Activated CD4-positive, alpha-beta T cell treated with anti-CD3 and anti-CD28 coated beads for 36 hours (primary cell): ENCODE measurements around the gene FAM221B. TPM values are rescaled to one million over a fixed set of nuclear protein-coding genes. Genes with fewer than 3 reads are reported as not detected.

Source experiments
- ATAC-seq: fragments of 200-7000 bp; cut with Tn5 transposase; one replicate; pipeline ENCODE4 v1.10.0; 2021; ENCODE audit warnings: mild to moderate bottlenecking, moderate library complexity
- CTCF ChIA-PET: fragments of 350-600 bp; sonication (Branson Sonifier 250); formaldehyde crosslinking; loops from one replicate; lab custom pipeline; 2021; ENCODE audit warnings: antibody characterized with exemption; lab: Charles Lee
- POLR2A ChIA-PET: fragments of 350-600 bp; sonication (Branson Sonifier 250); formaldehyde crosslinking; loops from one replicate; lab custom pipeline; 2021; ENCODE audit warnings: antibody characterized with exemption, inconsistent platforms; lab: Charles Lee
- DNase-seq: peaks from one replicate; pipeline ENCODE4 v3.0.0-alpha.2; 2020
- H3K27ac Mint-ChIP-seq: one replicate; pipeline ENCODE4 v1.8.0; 2021; ENCODE audit warnings: mixed read lengths
- H3K27me3 Mint-ChIP-seq: one replicate; pipeline ENCODE4 v1.8.0; 2021; ENCODE audit warnings: mixed read lengths
- H3K36me3 Mint-ChIP-seq: one replicate; pipeline ENCODE4 v1.8.0; 2021; ENCODE audit warnings: low read depth, mixed read lengths
- H3K4me1 Mint-ChIP-seq: one replicate; pipeline ENCODE4 v1.8.0; 2021; ENCODE audit warnings: mixed read lengths
- H3K4me3 Mint-ChIP-seq: one replicate; pipeline ENCODE4 v1.8.0; 2021; ENCODE audit warnings: mild to moderate bottlenecking, moderate library complexity, mixed read lengths
- H3K9me3 Mint-ChIP-seq: one replicate; pipeline ENCODE4 v1.8.0; 2021; ENCODE audit warnings: low read depth, mixed read lengths
- intact Hi-C, 2 experiments: fragments of 100-400 bp; cut with DNase I in 1 of 2; cut with micrococcal nuclease in 1 of 2; formaldehyde crosslinking; loops; one replicate each; pipeline versions ENCODE4 v1.14.2 to v1.15.1; 2022 to 2024; cut with DNase I, micrococcal nuclease
- total RNA-seq, 2 experiments: library from RNA; stranded (reverse); gene quantifications; one replicate each; pipeline ENCODE4 v1.2.3, GENCODE V29; 2021

Gene FAM221B
- total RNA-seq, 2 experiments from 2014 or later: not detected

DNA sequence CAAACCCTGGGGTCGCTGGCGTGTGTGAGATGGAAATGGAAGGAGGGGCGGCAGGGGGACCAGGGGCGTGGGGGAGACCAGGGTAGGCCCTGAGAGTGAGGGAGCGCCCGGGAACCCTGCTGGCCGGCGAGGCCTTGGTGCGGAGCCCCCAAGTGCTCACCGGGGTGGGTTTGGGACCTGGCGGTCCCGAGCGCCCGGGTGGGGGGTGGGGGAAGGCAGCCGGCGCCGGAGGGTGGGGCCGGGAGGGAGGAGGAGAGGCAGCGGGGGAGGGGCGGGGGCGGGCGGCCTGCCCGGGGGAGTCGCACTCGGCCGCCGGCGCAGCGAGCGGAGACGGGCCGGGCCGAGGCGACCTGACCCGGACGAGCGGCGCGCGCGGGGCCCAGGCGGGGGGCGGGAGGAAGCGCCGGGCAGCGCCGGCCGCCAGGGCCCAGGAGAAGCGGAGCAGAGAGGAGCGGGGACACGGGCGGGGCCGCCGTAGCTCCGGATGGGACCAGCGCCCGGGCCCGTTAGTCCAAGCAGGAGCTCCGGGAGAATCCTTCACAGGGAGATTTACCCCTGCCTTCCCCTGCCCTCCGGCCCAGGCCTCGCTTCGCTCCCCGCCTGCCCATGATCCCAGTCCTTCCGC is 37.1 kb downstream of the FAM221B start, which contains the start of gene NPR2:
NPR2 (plus strand) TSS at position 295 of the 625 bp plus-strand sequence. CDS start 818 bp downstream, outside the sequence.
- H3K9me3 Mint-ChIP-seq: no peaks in the 10 kb centered on the region
- intact Hi-C loops: no loop called here
- no peak for ATAC-seq

DNA sequence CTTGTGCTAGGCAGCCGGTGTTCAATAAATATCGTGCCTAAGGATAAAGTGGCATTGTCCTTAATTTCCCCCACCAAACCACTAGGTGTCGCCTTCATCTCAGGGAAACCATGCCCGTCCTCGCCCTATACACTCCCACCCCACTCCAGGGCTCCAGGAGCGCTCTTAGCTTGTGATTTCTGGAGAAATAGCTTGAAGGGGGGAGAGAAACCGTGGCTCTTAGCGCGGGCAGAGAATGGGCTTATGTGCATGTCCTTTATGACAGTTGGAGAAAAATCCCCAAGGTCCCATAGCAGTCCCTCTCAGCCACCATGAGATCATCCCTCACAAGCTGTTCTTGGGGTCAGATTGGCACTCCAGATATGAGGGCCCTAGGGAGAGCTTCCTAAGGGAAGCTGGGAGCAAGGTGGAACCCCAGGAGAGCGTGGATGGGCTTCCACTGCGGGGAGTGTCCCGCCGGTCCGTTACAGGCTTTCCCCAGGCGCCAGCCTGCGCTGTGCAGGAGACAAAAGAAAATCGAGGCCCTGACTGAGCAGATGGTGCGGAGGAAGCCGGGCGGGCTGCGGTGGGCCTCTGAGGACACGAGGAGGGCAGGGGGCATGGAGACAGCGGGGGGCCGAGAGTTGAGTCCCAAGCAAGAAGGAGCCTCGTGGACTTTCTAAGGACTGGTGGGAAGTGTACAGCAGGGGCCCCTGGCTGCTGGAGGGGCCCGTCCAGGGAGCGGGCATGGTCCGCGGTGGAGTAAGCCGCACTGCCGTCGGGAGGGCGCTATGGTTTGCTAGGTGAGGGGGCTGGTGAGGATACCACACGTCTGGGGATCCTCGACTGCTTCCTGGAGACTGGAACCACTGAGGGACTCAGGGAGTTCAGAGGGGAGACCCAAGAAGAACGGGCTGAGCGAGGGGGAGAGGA is 37.9 kb downstream of the FAM221B start:
- H3K9me3 Mint-ChIP-seq: no peaks in the 10 kb centered on the region
- H3K27ac Mint-ChIP-seq: no peak overlapping the region
- H3K36me3 Mint-ChIP-seq: peaks cover 9% of the 10 kb centered on the region
- H3K4me3 Mint-ChIP-seq: no peak overlapping the region
- ATAC-seq: peak; percentile 94
- ChIA-PET POLR2A (interaction anchor here (0.5 kb wide), 1 partner anchor 312 kb away, joined by 4 read pairs; no protein-coding TSS in a partner anchor), CTCF (interaction anchor here (0.6 to 3.6 kb wide), 37 partner anchors 8 to 237 kb away, joined by 3 to 50 read pairs (median 4); partner anchors contain the start of genes CCDC107, FAM221B, HINT2 and RMRP)
- H3K4me1 Mint-ChIP-seq: peaks cover 3% of the 10 kb centered on the region
- H3K27me3 Mint-ChIP-seq: no peaks in the 10 kb centered on the region
- intact Hi-C loops: loop anchor here (1.0 kb wide), 2 partner anchors 36 to 92 kb away; no protein-coding TSS in a partner anchor
- DNase-seq: peak; percentile 67

More for the DNA sequence above, 37.1 kb downstream of the FAM221B start, which contains the start of gene NPR2:
- ChIA-PET POLR2A (no interaction called here), CTCF (interaction anchor here (0.6 to 1.6 kb wide), 2 partner anchors 91 to 121 kb away, joined by 3 to 5 read pairs; no protein-coding TSS in a partner anchor)
- H3K4me1 Mint-ChIP-seq: peaks cover 3% of the 10 kb centered on the region
- H3K4me3 Mint-ChIP-seq: no peak within 1 kb of the TSS
- H3K27ac Mint-ChIP-seq: no peak within 1 kb of the TSS
- H3K27me3 Mint-ChIP-seq: no peaks in the 10 kb centered on the region
- H3K36me3 Mint-ChIP-seq: peaks cover 5% of the 10 kb centered on the region
- no peak for DNase-seq

- Mint-ChIP-seq H3K4me3 (no peak overlapping the region), H3K27me3 (no peaks in the 10 kb centered on the region), H3K27ac (no peak overlapping the region), H3K36me3 (peaks cover 10% of the 10 kb centered on the region), H3K9me3 (no peaks in the 10 kb centered on the region), H3K4me1 (peaks cover 3% of the 10 kb centered on the region)
- CTCF ChIA-PET: interaction anchor here (0.6 to 3.6 kb wide), 34 partner anchors 8 to 236 kb away, joined by 3 to 50 read pairs (median 4); partner anchors contain the start of genes CCDC107, FAM221B, HINT2 and RMRP
- intact Hi-C loops: loop anchor here (1.0 kb wide), 2 partner anchors 36 to 92 kb away; no protein-coding TSS in a partner anchor
- POLR2A ChIA-PET: no interaction called here
- ATAC-seq: no peak
- no peak for DNase-seq
Measured at GRCh38 chr9:35790025-35790384, 38.5 kb downstream of the FAM221B start.

GRCh38 chr9:35789541-35789940 is 39.0 kb downstream of the FAM221B start:
- no peak for DNase-seq
- H3K27me3 Mint-ChIP-seq: no peaks in the 10 kb centered on the region
- H3K4me3 Mint-ChIP-seq: no peak overlapping the region
- POLR2A ChIA-PET: no interaction called here
- peaks cover 12% of the 10 kb centered on the region for H3K36me3 Mint-ChIP-seq
- H3K27ac Mint-ChIP-seq: no peak overlapping the region
- H3K9me3 Mint-ChIP-seq: no peaks in the 10 kb centered on the region
- intact Hi-C loops: no loop called here
- CTCF ChIA-PET: interaction anchor here (0.6 to 3.6 kb wide), 28 partner anchors 7 to 236 kb away, joined by 3 to 50 read pairs (median 5); partner anchors contain the start of genes CCDC107, FAM221B, HINT2 and RMRP
- H3K4me1 Mint-ChIP-seq: peaks cover 3% of the 10 kb centered on the region
- no peak for ATAC-seq

DNA sequence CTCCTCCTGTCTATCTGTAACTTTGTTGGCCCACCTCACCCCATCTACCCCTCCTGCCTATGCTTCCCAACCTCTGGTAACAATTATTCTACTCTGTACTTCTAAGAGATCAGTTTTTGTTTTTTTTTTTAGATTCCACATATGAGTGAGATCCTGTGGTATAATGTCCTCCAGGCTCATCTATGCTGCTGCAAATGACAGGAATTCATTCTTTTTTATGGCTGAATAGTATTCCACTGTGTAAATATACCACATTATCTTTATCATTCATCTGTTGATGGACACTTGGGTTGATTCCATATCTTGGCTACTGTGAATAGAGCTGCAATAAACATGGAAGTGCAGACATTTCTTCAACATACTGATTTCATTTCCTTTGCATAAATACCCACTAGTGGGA is 45.1 kb downstream of the FAM221B start:
- DNase-seq: no peak
- H3K27me3 Mint-ChIP-seq: no peaks in the 10 kb centered on the region
- H3K9me3 Mint-ChIP-seq: no peaks in the 10 kb centered on the region
- H3K4me1 Mint-ChIP-seq: no peaks in the 10 kb centered on the region
- no peak overlapping the region for H3K27ac Mint-ChIP-seq
- intact Hi-C loops: no loop called here
- peaks cover 26% of the 10 kb centered on the region for H3K36me3 Mint-ChIP-seq
- H3K4me3 Mint-ChIP-seq: no peak overlapping the region
- CTCF ChIA-PET: interaction anchor here (1.0 kb wide), 1 partner anchor 99 kb away, joined by 3 read pairs; no protein-coding TSS in a partner anchor
- POLR2A ChIA-PET: no interaction called here
- no peak for ATAC-seq

DNA sequence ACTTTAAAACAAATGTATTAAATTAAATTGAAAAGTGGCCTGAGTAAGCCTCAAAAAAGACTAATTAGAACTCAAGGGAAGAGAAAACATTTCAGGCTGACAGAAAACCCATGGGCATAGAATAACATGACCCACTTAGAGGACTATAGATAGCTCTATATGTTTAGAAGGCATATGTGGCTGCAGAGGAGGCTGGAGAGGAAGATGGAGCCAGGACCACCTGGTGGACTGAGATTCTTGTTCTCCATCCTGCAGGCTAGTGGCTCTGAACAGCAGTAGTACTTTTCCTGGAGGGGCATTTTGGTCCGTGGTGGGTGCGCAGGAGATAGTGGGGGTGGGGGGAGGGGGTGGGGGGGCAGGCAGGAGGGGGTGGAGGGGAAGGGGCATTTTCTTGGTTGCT is 47.5 kb downstream of the FAM221B start:
- ATAC-seq: no peak
- Mint-ChIP-seq H3K4me1 (no peaks in the 10 kb centered on the region), H3K36me3 (peaks cover 23% of the 10 kb centered on the region), H3K4me3 (no peak overlapping the region), H3K27ac (no peak overlapping the region), H3K27me3 (no peaks in the 10 kb centered on the region), H3K9me3 (no peaks in the 10 kb centered on the region)
- no peak for DNase-seq
- intact Hi-C loops: no loop called here
- ChIA-PET POLR2A (no interaction called here), CTCF (interaction anchor here (0.5 to 1.1 kb wide), 2 partner anchors 9 to 88 kb away, joined by 3 to 6 read pairs; no protein-coding TSS in a partner anchor)

GRCh38 chr9:35778496-35778895 is 50.0 kb downstream of the FAM221B start:
- DNase-seq (no peak), ATAC-seq (no peak)
- Mint-ChIP-seq H3K36me3 (peaks cover 12% of the 10 kb centered on the region), H3K4me3 (no peak overlapping the region), H3K27ac (no peak overlapping the region), H3K4me1 (no peaks in the 10 kb centered on the region), H3K27me3 (no peaks in the 10 kb centered on the region), H3K9me3 (no peaks in the 10 kb centered on the region)
- ChIA-PET POLR2A (no interaction called here), CTCF (interaction anchor here (1.6 to 1.7 kb wide), 4 partner anchors 11 to 48 kb away, joined by 4 to 16 read pairs (median 6); no protein-coding TSS in a partner anchor)
- intact Hi-C loops: no loop called here

GRCh38 chr9:35776018-35776417 is 52.5 kb downstream of the FAM221B start:
- ChIA-PET POLR2A (interaction anchor here (0.6 to 1.1 kb wide), 2 partner anchors 28 to 120 kb away, joined by 3 to 4 read pairs; no protein-coding TSS in a partner anchor), CTCF (interaction anchor here (0.9 to 2.7 kb wide), 6 partner anchors 13 to 106 kb away, joined by 3 to 17 read pairs (median 5); no protein-coding TSS in a partner anchor)
- H3K4me1 Mint-ChIP-seq: no peaks in the 10 kb centered on the region
- no peaks in the 10 kb centered on the region for H3K27me3 Mint-ChIP-seq
- intact Hi-C loops: no loop called here
- DNase-seq: no peak
- no peaks in the 10 kb centered on the region for H3K9me3 Mint-ChIP-seq
- peaks cover 8% of the 10 kb centered on the region for H3K36me3 Mint-ChIP-seq
- no peak overlapping the region for H3K4me3 Mint-ChIP-seq
- H3K27ac Mint-ChIP-seq: no peak overlapping the region
- ATAC-seq: peak; percentile 55

DNA sequence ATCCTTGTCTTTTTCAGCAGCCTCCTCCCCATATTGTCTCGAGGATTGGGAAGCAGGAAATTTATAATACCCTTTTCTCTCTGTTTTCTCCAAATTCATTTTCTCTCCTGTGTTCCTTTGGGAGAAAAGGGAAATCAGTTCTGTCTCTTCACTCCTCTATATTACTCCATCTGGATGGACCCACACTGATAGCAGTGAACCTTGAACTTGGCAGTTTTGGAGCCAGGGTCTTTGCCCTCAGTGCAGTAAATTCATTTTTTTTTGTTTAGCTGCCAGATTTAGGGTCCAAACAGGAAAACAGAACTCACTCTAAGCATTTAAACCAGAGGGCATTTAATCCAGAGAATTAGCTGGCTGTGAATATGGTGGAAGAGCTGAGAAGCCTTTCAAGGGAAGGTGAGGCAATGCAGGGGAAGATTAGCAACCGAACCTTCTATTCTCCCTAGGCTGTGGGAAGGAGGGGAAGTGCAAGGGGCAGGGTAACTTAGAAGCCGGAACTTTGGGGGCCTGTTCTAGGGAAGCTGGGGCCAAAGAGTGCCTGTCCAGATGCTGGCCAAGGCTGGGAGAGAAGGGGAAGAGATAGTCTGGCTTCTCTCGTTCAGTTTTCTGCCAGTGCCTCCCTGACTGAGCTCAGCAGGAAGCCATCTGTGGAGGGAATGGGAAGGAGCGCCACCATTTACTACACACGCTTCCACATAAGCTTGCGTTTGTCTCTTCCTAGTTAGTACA is 53.5 kb downstream of the FAM221B start:
- H3K27me3 Mint-ChIP-seq: no peaks in the 10 kb centered on the region
- H3K4me1 Mint-ChIP-seq: no peaks in the 10 kb centered on the region
- H3K36me3 Mint-ChIP-seq: peaks cover 3% of the 10 kb centered on the region
- no peak for ATAC-seq
- no peaks in the 10 kb centered on the region for H3K9me3 Mint-ChIP-seq
- intact Hi-C loops: loop anchor here in 1 of 2 experiments (2.0 kb wide), 1 partner anchor 20 kb away; no protein-coding TSS in a partner anchor
- ChIA-PET CTCF (interaction anchor here (1.0 to 2.7 kb wide), 6 partner anchors 14 to 107 kb away, joined by 4 to 17 read pairs (median 5); no protein-coding TSS in a partner anchor), POLR2A (interaction anchor here (1.1 kb wide), 1 partner anchor 27 kb away, joined by 3 read pairs; no protein-coding TSS in a partner anchor)
- H3K27ac Mint-ChIP-seq: peak overlapping the region; percentile 33
- no peak overlapping the region for H3K4me3 Mint-ChIP-seq
- DNase-seq: no peak

GRCh38 chr9:35771943-35772342 is 56.6 kb downstream of the FAM221B start:
- POLR2A ChIA-PET: no interaction called here
- Mint-ChIP-seq H3K27me3 (no peaks in the 10 kb centered on the region), H3K36me3 (no peaks in the 10 kb centered on the region), H3K4me1 (peaks cover 2% of the 10 kb centered on the region), H3K4me3 (no peak overlapping the region), H3K9me3 (no peaks in the 10 kb centered on the region), H3K27ac (no peak overlapping the region)
- DNase-seq: no peak
- intact Hi-C loops: no loop called here
- no peak for ATAC-seq
- CTCF ChIA-PET: interaction anchor here (0.6 to 2.4 kb wide), 8 partner anchors 8 to 681 kb away, joined by 3 to 9 read pairs (median 4); partner anchors contain the start of gene SPAG8
